GM13976 (cell line): ENCODE measurements around the gene RAD18.

Experiments used
- DNase-seq: peaks from one replicate; pipeline ENCODE4 v3.0.0; 2012; ENCODE audit warnings: low spot score
- in situ Hi-C: fragments of 300-500 bp; cut with MboI; formaldehyde crosslinking; loops from one replicate; pipeline ENCODE4 v1.12.0; 2022; ENCODE audit warnings: low sequenced_read_pairs, mixed read lengths, inconsistent platforms; ENCODE audit not compliant: unreplicated experiment
- TF ChIP-seq, protein P1 (sequence below): IDR thresholded peaks from 2 replicates; pipeline ENCODE4 v1.5.1; 2012; ENCODE audit warnings: borderline replicate concordance, mild to moderate bottlenecking; ENCODE audit not compliant: insufficient read depth; ENCODE audit errors: extremely low read depth, missing control alignments, control extremely low read depth

Gene RAD18

DNA sequence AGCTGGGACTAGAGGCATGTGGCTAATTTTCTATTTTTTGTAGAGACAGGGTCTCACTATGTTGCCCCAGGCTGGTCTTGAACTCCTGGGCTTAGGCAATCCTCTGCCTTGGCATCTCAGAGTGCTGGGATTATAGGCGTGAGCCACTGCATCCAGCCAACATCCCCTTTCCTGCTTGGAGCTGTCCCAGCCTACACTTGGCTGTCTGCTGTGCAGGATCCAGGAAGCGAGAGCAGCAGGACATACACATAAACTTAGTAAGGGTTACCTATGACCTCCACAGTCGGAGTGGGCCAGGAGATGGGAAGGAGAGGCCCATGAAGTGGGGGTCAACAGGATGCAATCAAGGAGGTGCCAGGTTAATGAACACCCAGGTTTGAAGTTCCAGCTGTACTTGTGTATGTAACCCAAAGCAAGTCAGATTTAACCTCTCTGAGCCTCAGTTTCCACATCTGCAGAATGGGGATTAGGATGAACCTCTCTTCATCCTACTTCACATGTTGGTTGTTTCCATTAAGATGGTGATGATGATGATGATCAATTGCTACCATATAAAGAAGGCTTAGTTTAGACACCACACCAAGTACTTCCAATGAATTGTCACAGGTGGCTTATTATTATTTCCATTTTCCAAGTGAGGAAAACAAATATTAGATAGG is 124.4 kb downstream of the RAD18 start:
- DNase-seq, result no peak
- TF ChIP-seq, protein P1, sequence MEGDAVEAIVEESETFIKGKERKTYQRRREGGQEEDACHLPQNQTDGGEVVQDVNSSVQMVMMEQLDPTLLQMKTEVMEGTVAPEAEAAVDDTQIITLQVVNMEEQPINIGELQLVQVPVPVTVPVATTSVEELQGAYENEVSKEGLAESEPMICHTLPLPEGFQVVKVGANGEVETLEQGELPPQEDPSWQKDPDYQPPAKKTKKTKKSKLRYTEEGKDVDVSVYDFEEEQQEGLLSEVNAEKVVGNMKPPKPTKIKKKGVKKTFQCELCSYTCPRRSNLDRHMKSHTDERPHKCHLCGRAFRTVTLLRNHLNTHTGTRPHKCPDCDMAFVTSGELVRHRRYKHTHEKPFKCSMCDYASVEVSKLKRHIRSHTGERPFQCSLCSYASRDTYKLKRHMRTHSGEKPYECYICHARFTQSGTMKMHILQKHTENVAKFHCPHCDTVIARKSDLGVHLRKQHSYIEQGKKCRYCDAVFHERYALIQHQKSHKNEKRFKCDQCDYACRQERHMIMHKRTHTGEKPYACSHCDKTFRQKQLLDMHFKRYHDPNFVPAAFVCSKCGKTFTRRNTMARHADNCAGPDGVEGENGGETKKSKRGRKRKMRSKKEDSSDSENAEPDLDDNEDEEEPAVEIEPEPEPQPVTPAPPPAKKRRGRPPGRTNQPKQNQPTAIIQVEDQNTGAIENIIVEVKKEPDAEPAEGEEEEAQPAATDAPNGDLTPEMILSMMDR, result no peak
- in situ Hi-C loops, result no loop called here

DNA sequence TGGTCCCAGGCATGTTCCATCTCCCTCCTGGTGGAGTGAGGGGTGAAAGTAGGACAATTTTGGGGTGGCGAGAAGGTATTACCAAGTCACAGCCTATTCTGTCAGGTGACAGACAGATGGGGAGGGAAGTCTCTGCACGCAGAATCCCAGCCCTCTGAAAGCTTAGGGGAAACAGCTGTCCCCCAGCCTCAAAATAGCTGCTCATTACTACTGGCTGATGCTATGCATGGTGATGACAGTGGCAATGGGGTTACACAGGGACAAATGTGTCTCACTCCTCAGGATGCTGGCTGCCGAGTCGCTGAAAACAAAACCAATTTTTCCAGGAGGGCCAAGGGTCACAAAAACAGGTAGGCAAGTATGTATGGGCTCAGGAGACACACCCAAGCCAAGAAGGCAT is 125.0 kb downstream of the RAD18 start:
- DNase-seq, result no peak
- in situ Hi-C loops, result no loop called here
- TF ChIP-seq, protein P1, result no peak

DNA sequence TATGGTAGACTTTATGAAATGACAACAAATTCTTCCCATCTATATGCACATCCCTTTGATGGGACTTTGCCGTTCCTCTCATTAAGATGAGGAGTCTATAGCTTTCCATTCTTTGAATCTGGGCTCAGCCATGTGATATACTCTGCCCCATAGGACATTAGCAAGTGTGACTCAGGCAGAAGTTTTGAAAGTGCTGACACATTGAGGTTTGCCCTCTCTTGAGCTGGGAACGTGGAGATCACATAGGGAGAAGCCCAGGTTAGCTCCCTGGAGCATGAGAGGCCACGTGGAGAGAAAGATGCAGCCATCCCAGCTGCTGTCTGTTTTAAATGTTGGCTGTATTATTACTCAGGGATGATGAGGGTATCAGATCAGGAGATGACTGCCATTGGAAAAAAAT is 126.1 kb downstream of the RAD18 start:
- in situ Hi-C loops, result no loop called here
- no peak for DNase-seq
- TF ChIP-seq, protein P1, result no peak

DNA sequence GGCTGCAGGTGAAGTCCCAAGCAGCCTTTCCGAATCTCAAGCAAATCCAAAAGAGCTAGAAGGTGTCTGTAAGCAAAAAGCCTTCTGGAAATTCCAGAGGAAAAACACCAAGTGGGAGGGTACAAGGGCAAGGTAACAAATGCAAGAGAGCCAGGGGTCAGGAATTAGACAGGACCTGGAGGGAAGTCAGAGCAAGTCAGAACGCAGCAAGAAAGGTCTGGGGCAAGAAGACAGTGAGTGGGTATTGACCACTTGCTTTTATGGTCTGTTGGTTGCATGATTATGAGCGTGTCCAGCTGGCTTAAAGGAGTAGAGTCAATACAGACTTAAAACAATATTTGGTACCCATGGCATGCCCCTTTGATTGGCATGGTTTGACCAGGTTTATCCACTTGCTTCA is 127.2 kb downstream of the RAD18 start:
- no peak for DNase-seq
- TF ChIP-seq, protein P1, result no peak

DNA sequence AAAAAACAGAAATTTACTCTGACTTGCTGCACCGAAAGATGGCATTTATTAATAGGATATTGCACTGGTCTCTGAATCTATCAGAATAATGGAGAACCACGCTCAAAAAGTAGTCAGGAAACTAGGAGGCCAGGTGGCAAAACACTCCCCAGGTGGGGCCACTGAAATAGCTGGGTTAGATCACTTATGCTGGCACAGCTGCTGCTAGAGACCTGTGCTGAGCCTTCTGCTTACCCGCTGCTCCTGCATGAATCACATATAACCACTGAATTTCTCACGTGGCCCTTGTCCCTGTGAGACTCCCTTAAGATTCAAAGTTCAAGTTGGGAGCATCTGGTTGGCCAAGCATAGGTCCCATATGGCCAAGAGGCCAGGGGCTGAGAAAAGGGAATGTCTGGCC is 127.9 kb downstream of the RAD18 start:
- in situ Hi-C loops, result no loop called here
- TF ChIP-seq, protein P1, result no peak

More for the DNA sequence above, 127.2 kb downstream of the RAD18 start:
- in situ Hi-C loops, result no loop called here

DNA sequence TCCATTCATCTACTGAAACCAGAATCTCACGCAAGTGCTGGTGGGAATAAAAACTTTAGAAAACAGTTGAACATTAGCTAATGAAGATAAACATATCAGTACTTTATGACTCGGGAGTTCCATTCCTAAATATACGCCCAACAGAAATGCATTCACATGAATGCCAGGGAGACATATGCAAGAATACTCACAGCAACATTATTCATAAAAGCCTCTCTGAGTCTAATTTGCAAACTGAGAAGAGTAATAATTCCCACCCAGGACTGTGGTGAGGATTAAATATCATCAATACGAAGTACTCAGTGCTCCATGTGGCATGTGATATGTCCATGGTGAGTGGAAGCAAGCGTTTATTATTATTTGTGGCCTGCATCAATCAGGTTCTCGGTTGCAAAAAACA is 128.3 kb downstream of the RAD18 start:
- TF ChIP-seq, protein P1, result no peak
- DNase-seq, result no peak
- in situ Hi-C loops, result no loop called here

More for the DNA sequence above, 127.9 kb downstream of the RAD18 start:
- DNase-seq, result no peak
